ENCODE data around the gene TNRC6A. TPM values are rescaled to one million over a fixed set of nuclear protein-coding genes. Genes with fewer than 3 reads are reported as not detected.

TNRC6A gene
- total RNA-seq, 4 donors from 2014 or later = 45.8 to 70.7 (median 57.4) TPM

DNA sequence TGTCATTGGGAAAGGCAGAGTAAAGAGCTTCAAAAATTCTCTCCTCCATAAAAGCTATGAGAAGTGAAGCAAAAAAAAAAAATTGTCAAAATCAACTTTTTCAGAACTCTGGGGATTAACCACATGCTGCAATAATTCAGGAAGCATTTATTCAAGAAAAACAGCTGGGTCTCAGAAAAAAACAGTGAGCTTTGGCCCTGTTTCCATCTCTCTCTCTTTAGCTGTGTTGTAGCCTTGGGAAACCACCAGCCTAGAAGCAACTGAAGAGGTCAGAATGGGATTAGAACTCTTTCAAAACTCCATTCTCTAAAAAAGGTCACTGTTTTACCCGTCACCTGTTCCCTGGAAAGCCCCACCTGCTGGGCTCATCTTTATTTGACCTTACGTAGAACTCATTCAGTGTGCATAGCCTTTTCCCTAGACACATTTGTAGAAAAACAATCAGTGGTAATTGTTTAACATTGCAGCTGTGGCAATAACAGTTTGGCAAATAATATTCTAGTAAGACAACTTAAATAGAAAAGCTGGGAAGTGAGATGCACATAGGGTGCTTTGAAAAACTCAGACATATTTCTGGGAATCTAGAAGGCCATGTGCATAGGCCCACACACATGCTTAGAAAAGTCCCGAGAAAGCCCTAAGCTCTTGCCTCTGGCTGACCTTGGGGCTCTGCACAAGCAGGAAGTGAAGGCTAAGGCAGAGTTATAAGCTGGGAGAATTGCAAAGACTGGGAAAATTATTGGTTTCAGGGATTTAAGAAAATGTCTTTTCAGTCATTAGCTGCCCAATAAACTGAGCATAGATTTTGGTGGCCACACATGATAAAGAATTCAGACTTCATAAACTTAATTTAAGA, 134.4 kb downstream of the TNRC6A start:
- intact Hi-C loops (cut with DNase I) = no loop called here
- no peaks in the 10 kb centered on the region for H3K4me1 ChIP-seq
- no peaks in the 10 kb centered on the region for H3K27me3 ChIP-seq
- no peak for DNase-seq
- H3K4me3 ChIP-seq (replicated peaks in 1 of 3) = no peak overlapping the region
- TF ChIP-seq, protein P1, sequence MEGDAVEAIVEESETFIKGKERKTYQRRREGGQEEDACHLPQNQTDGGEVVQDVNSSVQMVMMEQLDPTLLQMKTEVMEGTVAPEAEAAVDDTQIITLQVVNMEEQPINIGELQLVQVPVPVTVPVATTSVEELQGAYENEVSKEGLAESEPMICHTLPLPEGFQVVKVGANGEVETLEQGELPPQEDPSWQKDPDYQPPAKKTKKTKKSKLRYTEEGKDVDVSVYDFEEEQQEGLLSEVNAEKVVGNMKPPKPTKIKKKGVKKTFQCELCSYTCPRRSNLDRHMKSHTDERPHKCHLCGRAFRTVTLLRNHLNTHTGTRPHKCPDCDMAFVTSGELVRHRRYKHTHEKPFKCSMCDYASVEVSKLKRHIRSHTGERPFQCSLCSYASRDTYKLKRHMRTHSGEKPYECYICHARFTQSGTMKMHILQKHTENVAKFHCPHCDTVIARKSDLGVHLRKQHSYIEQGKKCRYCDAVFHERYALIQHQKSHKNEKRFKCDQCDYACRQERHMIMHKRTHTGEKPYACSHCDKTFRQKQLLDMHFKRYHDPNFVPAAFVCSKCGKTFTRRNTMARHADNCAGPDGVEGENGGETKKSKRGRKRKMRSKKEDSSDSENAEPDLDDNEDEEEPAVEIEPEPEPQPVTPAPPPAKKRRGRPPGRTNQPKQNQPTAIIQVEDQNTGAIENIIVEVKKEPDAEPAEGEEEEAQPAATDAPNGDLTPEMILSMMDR (IDR thresholded peaks at IDR 0.05) = no peak
- TF ChIP-seq POLR2A (IDR thresholded peaks at IDR 0.05) = no peak
- no peak overlapping the region for H3K27ac ChIP-seq
- WGBS, 2 donors = 87 to 91% methylated on average over 3 of the region's 3 CpGs
- H3K9me3 ChIP-seq = no peaks in the 10 kb centered on the region
- H3K36me3 ChIP-seq = no peaks in the 10 kb centered on the region

DNA sequence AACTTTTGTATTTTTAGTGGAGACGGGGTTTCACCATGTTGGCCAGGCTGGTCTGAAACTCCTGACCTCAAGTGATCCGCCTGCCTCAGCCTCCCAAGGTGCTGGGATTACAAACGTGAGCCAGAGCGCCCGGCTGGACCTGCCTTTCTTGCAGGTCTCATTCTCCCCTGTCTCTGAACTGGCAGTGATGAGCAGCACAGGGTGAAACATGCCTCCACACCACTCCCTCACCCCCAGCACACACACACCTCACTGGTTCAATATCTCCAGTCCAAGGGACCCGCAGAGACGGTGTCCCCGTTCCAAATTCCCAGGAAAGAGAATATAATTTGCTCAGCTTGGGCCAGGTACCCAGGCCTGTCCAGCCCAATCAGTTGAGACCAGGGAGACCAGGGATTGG, 139.6 kb downstream of the TNRC6A start:
- Histone ChIP-seq H3K27ac (no peak overlapping the region), H3K4me1 (no peaks in the 10 kb centered on the region), H3K4me3 (replicated peaks in 1 of 3) (no peak overlapping the region), H3K36me3 (no peaks in the 10 kb centered on the region), H3K27me3 (no peaks in the 10 kb centered on the region), H3K9me3 (no peaks in the 10 kb centered on the region)
- TF ChIP-seq POLR2A (IDR thresholded peaks at IDR 0.05) = no peak
- TF ChIP-seq, protein P1 (IDR thresholded peaks at IDR 0.05) = no peak
- 74 to 80% methylated on average over 5 to 8 of the region's 8 CpGs for WGBS, 2 donors
- no peak for DNase-seq
- intact Hi-C loops (cut with DNase I) = no loop called here

DNA sequence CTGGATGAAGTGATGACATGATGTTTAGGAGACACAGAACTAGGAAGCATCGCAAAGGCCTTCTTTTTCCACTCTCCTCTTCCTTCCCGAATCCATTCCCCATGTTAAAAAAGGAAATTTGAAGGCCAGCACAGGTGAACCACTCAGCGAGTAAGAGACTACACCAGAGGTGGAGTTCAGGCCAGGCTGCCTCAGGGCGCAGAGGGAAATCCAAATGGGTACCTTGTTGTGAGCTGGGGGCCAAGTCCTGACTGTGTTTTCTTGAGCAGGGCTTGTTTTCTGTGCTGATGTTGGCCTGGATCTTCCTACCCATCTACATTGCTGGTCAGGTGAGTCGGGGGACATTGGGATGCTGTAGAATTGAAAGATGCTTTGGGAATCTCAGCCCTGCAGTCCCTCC, 142.4 kb downstream of the TNRC6A start:
- H3K36me3 ChIP-seq = no peaks in the 10 kb centered on the region
- H3K4me1 ChIP-seq = no peaks in the 10 kb centered on the region
- no peaks in the 10 kb centered on the region for H3K27me3 ChIP-seq
- H3K4me3 ChIP-seq (replicated peaks in 1 of 3) = no peak overlapping the region
- H3K27ac ChIP-seq = no peak overlapping the region
- DNase-seq = no peak
- TF ChIP-seq, protein P1 (IDR thresholded peaks at IDR 0.05) = no peak
- WGBS, 2 donors = 96 to 97% methylated on average over 5 of the region's 5 CpGs
- intact Hi-C loops (cut with DNase I) = no loop called here
- no peaks in the 10 kb centered on the region for H3K9me3 ChIP-seq

DNA sequence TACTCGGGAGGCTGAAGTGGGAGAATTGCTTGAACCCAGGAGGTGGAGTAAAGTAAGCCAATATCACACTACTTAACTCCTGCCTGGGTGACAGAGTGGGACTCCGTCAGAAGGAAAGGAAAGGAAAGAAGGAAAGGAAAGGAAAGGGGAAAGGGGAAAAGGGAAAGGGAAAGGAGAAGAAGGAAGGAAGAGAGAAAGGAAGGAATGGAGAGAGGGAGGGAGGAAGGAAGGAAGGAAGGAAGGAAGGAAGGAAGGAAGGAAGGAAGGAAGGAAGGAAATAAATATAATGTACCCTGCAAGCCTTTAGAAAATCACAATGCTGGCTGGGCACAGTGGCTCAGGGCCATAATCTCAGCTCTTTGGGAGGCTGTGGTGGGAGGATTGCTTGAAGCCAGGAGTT, 143.6 kb downstream of the TNRC6A start:
- intact Hi-C loops (cut with DNase I) = no loop called here
- no peaks in the 10 kb centered on the region for H3K4me1 ChIP-seq
- H3K27ac ChIP-seq = no peak overlapping the region
- TF ChIP-seq, protein P1 (IDR thresholded peaks at IDR 0.05) = no peak
- TF ChIP-seq POLR2A (IDR thresholded peaks at IDR 0.05) = no peak
- no peak overlapping the region for H3K4me3 ChIP-seq (replicated peaks in 1 of 3)
- H3K9me3 ChIP-seq = no peaks in the 10 kb centered on the region
- WGBS, 2 donors = 66 to 70% methylated on average over 2 of the region's 2 CpGs
- no peaks in the 10 kb centered on the region for H3K27me3 ChIP-seq
- H3K36me3 ChIP-seq = no peaks in the 10 kb centered on the region
- DNase-seq = no peak

DNA sequence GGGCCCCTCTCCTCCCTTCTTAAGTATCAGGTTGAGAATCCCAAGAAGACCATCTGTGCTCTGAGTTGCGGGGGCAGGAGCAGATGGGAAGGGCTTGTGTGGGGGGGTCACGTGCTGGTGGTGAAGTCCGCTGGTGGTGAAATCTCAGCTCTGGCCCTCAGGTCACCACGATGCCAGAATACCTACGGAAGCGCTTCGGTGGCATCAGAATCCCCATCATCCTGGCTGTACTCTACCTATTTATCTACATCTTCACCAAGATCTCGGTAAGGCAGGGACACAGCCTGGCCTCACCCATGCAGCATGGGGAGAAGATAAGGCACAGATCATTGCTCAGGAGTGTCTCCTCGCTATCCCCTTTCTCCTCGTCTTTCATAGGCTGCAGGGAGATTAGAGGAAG, 146.0 kb downstream of the TNRC6A start:
- no peak for DNase-seq
- intact Hi-C loops (cut with DNase I) = no loop called here
- H3K4me3 ChIP-seq (replicated peaks in 1 of 3) = no peak overlapping the region
- no peaks in the 10 kb centered on the region for H3K27me3 ChIP-seq
- no peaks in the 10 kb centered on the region for H3K4me1 ChIP-seq
- no peak overlapping the region for H3K27ac ChIP-seq
- WGBS, 2 donors = 89 to 90% methylated on average over 10 of the region's 10 CpGs
- no peaks in the 10 kb centered on the region for H3K9me3 ChIP-seq
- H3K36me3 ChIP-seq = no peaks in the 10 kb centered on the region
- TF ChIP-seq, protein P1 (IDR thresholded peaks at IDR 0.05) = no peak
- no peak for TF ChIP-seq POLR2A (IDR thresholded peaks at IDR 0.05)
